ENCODE results near the gene NOCT. TPM values are rescaled to one million over a fixed set of nuclear protein-coding genes. Genes with fewer than 3 reads are reported as not detected.
"Not testable (repeated sequence)": the region's sequence is repeated elsewhere in the genome, so short reads cannot be mapped to it uniquely, and the experiment has no call there.

Gene NOCT
- total and polyA plus RNA-seq, 2 donors: 1.4 to 5.9 TPM

DNA sequence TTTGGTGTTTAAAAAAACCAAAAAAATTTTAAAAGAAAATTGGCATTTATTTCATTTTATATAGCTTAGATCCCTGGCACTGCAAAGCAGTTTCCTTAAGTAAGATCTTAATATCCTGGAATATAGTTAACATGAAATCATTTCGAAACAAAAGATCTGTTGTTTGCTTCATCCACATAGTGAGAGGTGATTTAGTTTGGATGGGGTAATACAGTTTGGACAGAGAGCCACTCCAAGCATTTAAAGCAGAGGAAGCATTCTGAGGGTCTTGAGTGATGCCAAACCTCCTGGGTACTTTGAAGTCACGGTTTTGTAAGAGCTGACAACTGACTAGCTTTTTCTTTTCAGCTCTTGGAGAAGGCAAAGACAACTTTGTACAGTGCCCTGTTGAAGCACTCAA, 28.7 kb downstream of the NOCT start:
- WGBS: 80% methylated on average over 2 of the region's 2 CpGs
- Histone ChIP-seq H3K27ac (ENCODE audit: low read depth) (no peak overlapping the region), H3K36me3 (ENCODE audit: insufficient read depth) (no peaks in the 10 kb centered on the region), H3K4me3 (ENCODE audit: low read depth, low read length) (no peak overlapping the region), H3K4me1 (ENCODE audit: insufficient read depth) (no peaks in the 10 kb centered on the region)
- no peak for DNase-seq (ENCODE audit: extremely low spot score)

DNA sequence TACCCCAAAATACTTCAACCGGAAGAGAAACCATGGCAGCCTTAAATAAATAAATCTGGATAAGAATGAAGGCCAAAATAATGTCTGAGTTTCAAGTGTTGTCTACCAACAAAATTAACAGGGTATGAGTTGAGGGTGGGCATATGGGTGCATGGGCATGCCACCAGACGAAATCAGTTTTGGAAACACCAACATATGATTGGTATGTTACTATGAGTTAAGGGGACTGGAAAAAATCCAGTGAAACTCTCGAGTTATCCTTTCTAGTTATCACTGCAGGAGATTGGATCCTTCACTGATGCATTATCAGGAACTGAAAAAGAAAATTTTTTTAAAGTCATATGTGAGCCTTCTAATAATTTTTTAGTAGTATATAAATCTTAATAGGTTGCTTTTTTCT, 32.4 kb downstream of the NOCT start:
- WGBS: 84% methylated on average over 3 of the region's 3 CpGs
- Histone ChIP-seq H3K36me3 (ENCODE audit: insufficient read depth) (no peaks in the 10 kb centered on the region), H3K27ac (ENCODE audit: low read depth) (no peak overlapping the region), H3K4me1 (ENCODE audit: insufficient read depth) (no peaks in the 10 kb centered on the region), H3K4me3 (ENCODE audit: low read depth, low read length) (no peak overlapping the region)
- no peak for DNase-seq (ENCODE audit: extremely low spot score)

DNA sequence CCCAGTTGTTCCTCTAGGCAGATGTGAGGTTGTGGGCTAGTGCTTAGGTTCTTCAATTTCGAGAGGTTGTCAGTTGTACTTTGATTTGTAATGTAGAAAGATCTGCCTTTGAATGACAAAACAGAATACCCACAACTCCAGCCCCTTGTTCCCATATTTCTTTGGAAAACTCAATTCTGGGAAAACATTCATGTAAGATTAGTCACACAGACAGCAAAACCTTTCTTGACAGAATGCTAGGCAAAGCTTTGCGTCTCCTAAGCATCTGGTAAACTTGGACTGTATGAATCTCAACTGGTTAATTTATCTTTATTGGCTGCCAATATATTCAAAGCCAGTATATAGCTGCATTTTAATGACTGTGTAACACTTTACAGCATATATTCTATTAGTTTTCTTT, 34.9 kb downstream of the NOCT start:
- Histone ChIP-seq H3K36me3 (ENCODE audit: insufficient read depth) (peaks cover 1% of the 10 kb centered on the region), H3K27ac (ENCODE audit: low read depth) (no peak overlapping the region), H3K4me1 (ENCODE audit: insufficient read depth) (no peaks in the 10 kb centered on the region), H3K4me3 (ENCODE audit: low read depth, low read length) (no peak overlapping the region)
- DNase-seq (ENCODE audit: extremely low spot score): no peak
- 85% methylated on average over 2 of the region's 2 CpGs for WGBS

DNA sequence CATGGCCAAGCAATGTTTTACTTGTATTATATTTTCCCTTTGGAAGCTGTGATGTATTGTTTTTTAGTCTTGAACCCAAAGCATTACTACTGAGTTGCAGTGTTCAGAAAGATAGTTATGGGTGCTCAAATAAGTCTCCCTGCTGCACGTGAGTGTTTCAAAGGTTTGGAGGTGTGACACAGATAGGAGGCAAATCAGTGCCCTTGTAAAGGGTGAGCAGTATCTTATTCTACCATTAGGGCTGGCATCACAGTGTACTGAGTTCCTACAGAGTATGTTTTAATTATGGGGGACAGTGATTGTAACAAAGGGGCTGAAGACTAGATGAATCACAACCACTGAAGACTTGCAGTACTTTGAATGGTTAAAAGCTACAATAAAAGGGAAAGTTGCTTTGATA, 38.3 kb downstream of the NOCT start:
- no peak for DNase-seq (ENCODE audit: extremely low spot score)
- H3K27ac ChIP-seq (ENCODE audit: low read depth): no peak overlapping the region
- no peaks in the 10 kb centered on the region for H3K4me1 ChIP-seq (ENCODE audit: insufficient read depth)
- 79% methylated on average over 1 of the region's 1 CpG for WGBS
- H3K4me3 ChIP-seq (ENCODE audit: low read depth, low read length): no peak overlapping the region
- peaks cover 1% of the 10 kb centered on the region for H3K36me3 ChIP-seq (ENCODE audit: insufficient read depth)

DNA sequence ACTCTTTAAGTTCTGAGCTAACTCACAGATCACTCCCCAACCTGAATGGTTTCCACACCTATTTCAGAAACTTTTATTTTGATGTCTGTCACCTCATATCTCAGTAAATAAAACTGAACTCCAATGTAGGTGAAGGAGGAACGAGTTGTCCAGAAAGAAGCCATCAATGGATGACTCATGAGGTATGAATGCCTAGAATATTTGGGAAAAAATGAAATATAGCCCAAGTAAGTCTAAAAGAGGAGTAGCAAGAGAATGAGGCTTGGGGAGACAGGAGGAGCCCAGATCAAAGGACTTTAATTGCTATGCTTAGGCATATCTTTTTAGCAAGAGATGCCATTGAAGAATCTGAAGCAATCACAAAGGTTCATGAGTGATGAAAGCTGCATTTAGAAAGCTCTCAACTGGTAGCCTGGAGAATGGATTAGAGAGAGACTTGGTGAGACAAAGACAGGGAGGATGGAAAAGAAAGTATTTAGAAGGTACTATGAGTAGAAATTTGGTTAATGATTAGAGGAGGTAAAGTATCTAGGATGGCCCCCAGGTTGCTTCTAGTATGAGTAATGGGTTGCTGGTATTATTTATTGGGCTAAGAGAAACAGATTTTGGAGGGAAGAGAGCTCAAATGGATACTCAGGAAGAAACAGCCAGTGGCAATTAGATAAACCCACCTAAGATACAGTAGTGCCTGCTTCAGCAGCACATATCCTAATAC, 39.4 kb downstream of the NOCT start:
- WGBS: 42% methylated on average over 1 of the region's 1 CpG
- Histone ChIP-seq H3K4me1 (ENCODE audit: insufficient read depth) (no peaks in the 10 kb centered on the region), H3K36me3 (ENCODE audit: insufficient read depth) (peaks cover 1% of the 10 kb centered on the region), H3K27ac (ENCODE audit: low read depth) (no peak overlapping the region), H3K4me3 (ENCODE audit: low read depth, low read length) (no peak overlapping the region)
- DNase-seq (ENCODE audit: extremely low spot score): no peak

DNA sequence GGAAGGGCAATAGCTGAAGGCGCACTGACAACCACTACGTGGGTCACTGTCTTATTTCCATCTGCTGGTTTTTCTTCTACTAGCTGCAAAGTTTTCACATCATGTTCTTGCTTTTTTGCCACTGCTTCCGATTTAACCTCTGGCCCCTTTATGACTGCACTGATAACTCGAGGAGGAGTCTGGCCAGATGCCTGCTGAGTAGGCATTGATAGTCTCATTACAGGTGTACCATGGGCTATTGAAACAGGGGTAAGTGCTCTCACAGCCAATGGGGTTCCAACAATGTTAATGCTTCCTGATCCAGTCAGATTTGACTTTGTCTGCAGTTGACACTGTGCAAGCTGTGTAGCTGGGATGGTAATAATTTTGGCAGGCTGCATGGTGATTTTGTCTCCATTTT, 43.4 kb downstream of the NOCT start:
- not testable (repeated sequence) for DNase-seq (ENCODE audit: extremely low spot score); H3K36me3 ChIP-seq (ENCODE audit: insufficient read depth); H3K4me1 ChIP-seq (ENCODE audit: insufficient read depth); H3K4me3 ChIP-seq (ENCODE audit: low read depth, low read length); H3K27ac ChIP-seq (ENCODE audit: low read depth)
- whole genome bisulfite sequencing: 74% methylated on average over 4 of the region's 4 CpGs

DNA sequence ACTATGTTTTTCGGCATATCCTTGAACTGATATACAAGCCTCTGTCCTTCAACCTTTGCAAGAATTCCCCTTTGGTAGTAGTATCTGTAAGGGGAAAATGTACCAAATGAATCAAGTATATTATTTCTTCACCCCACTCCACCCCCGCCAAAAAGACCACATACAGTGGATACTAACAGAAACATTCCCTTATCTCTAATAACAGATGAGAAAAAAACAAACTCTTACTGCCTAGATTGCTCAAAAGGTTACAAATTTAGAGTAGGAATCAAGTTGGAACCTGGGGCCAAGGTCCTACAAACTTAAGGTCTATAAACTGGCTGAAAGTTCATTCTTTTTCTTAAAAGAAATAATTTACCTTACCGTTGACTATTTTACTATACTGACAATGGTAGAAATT, 45.0 kb downstream of the NOCT start:
- H3K36me3 ChIP-seq (ENCODE audit: insufficient read depth): peaks cover 5% of the 10 kb centered on the region
- WGBS: 96% methylated on average over 3 of the region's 3 CpGs

DNA sequence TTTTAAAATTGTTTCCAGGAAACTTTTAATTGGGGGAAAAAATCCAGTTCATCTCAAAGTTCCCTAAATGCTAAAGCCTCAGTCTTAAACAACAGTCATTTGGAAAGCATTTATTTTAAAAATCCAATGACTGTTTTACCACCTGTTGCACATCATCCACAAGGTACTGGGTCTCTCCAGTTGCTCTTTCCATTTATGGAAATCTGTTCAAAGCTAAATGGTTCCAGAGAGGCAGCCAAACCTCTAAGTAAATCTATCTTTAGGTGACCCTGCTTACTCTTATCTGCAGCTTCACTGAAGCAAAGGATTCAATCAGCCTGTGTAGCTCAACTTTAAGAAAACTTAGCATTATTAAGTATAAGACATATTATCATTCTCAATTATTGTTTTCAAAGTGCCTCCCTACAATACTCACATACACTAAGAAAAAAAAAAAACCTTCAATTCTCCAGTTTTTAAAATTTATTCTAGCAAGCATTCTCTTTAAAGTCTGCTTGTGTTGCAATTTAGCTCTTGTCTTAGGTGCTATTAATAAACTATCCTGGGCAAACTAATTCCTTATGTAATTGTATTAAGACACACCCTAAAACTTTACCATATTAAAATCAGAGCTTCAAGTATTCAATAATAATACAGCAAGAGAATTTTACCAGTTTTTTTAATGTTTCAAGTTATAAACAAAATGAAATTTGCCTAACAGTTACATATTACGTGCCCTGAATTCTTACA, 60.6 kb downstream of the NOCT start:
- Histone ChIP-seq H3K36me3 (ENCODE audit: insufficient read depth) (no peaks in the 10 kb centered on the region), H3K27ac (ENCODE audit: low read depth) (no peak overlapping the region), H3K4me3 (ENCODE audit: low read depth, low read length) (no peak overlapping the region), H3K4me1 (ENCODE audit: insufficient read depth) (no peaks in the 10 kb centered on the region)
- DNase-seq (ENCODE audit: extremely low spot score): no peak
- 76% methylated on average over 1 of the region's 1 CpG for WGBS

More for the DNA sequence above, 45.0 kb downstream of the NOCT start:
- DNase-seq (ENCODE audit: extremely low spot score): no peak
- H3K27ac ChIP-seq (ENCODE audit: low read depth): no peak overlapping the region
- no peaks in the 10 kb centered on the region for H3K4me1 ChIP-seq (ENCODE audit: insufficient read depth)
- no peak overlapping the region for H3K4me3 ChIP-seq (ENCODE audit: low read depth, low read length)

DNA sequence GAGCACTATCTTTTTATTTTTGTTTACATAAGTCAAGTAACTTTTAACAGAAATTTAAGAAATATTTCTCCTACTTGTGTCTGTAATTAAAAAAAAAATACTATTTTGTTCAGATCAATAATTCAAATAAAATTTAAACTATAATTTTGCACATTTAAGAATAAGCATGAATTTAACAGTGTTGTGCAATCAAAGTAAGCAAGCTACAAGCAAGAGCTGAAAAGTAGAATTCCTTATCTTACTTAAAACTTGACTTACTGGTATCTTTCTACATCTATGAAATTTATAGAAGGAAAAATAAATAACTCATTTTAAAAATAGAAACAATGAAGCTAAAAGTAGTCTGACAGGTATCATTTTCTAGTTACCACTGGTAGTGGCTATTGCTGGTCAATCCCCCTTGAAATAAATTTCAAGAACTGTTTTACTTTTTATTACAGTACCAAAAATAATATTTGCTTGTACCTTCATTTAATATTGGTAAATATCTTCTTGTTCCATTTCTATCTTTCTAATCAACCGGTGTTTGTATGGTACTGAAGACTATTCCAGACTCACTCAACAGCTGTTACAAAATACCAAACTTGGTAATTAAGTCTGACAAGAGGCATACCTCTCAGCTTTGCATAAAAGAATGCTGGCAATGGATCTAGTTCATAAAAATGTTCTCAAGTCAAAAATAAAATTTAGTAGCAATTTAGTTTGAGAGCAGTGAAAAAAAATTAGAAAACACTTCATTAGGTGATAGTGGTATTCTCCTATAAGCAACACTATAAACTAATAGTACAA, 62.2 kb downstream of the NOCT start:
- no peaks in the 10 kb centered on the region for H3K36me3 ChIP-seq (ENCODE audit: insufficient read depth)
- 29% methylated on average over 1 of the region's 1 CpG for WGBS
- H3K4me3 ChIP-seq (ENCODE audit: low read depth, low read length): no peak overlapping the region
- no peaks in the 10 kb centered on the region for H3K4me1 ChIP-seq (ENCODE audit: insufficient read depth)
- H3K27ac ChIP-seq (ENCODE audit: low read depth): no peak overlapping the region
- DNase-seq (ENCODE audit: extremely low spot score): no peak

DNA sequence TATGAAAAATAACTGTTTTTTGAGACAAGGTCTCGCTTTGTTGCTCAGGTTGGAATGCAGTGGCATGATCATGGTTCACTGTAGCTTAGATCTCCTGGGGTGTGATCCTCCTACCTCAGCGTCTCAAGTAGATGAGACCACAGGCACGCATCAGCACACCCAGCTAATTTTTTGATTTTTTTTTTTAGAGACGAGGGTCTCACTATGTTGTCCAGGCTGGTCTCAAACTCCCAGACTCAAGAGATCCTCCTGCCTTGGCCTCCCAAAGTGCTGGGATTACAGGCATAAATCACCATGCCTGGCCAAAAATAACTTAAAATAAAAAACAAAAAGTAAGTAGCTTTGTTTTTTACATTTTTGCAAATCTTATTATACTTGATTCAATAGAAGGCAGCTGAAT, 63.3 kb downstream of the NOCT start:
- H3K27ac ChIP-seq (ENCODE audit: low read depth): no peak overlapping the region
- 89% methylated on average over 4 of the region's 4 CpGs for WGBS
- H3K4me3 ChIP-seq (ENCODE audit: low read depth, low read length): no peak overlapping the region
- no peak for DNase-seq (ENCODE audit: extremely low spot score)
- no peaks in the 10 kb centered on the region for H3K4me1 ChIP-seq (ENCODE audit: insufficient read depth)
- H3K36me3 ChIP-seq (ENCODE audit: insufficient read depth): no peaks in the 10 kb centered on the region

DNA sequence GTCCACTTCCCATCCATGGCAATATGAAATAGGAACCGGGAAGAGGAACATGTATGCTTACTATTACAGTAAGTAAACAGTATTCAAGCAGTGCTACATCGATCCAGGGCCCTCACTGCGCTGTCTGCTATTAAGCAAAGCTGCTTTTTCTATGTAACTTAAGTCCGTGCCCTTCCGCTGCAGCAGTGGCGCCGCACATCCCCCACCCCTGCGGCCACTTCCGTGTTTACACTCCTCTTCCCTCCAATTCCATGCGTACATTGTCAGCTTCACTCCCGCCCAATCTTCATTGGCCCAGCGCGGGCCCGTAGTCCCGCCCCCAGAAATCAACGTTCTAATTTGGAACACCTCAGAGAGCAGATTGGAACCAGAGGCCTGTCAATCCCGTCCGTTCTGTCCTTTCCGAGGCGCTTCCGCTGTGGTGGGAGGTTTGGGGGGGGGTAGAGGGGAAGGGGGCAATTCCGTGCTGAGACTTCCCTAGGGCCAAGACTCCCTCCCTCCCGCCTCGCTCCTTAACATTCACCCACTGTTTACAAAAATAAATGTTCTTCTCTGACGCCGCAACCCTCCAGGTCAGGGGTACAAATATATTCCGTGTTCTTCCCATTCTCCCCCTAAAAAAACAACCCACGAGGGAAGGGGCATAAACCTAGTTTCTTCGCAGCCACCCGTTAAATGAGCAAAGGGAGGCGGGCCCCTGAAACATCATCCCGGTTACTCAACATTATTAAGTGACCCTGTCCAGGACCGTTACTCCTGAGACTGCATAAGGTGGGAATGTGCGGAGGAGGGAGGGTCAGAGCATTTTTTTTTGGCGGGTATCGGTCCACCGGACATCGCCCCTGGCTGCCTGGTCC, 67.4 kb downstream of the NOCT start:
- Histone ChIP-seq H3K27ac (ENCODE audit: low read depth) (peak overlapping the region; percentile 91), H3K4me3 (ENCODE audit: low read depth, low read length) (peak overlapping the region; percentile 62), H3K36me3 (ENCODE audit: insufficient read depth) (no peaks in the 10 kb centered on the region), H3K4me1 (ENCODE audit: insufficient read depth) (no peaks in the 10 kb centered on the region)
- under 1% methylated on average over 38 of the region's 38 CpGs for WGBS
- peak; percentile 95 for DNase-seq (ENCODE audit: extremely low spot score)

DNA sequence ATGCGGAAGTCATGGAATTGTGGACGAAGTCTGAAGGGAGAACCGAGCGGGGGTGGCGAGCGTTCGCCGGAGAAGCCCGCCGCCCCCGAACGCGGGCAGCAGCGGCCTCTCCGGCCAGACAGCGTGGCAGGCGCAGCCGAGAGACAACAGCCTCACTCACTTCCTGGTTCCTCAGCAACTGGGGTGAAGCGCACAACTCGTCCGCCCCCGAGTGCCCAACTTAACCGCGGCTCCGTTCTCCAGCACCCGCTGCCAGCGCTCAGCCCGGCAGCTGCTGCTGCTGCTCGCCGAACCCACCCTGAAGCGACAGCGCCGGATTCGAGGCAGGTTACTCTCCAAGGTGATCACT, 68.0 kb downstream of the NOCT start:
- no peaks in the 10 kb centered on the region for H3K36me3 ChIP-seq (ENCODE audit: insufficient read depth)
- peak; percentile 42 for DNase-seq (ENCODE audit: extremely low spot score)
- peak overlapping the region; percentile 91 for H3K27ac ChIP-seq (ENCODE audit: low read depth)
- peak overlapping the region; percentile 62 for H3K4me3 ChIP-seq (ENCODE audit: low read depth, low read length)
- WGBS: under 1% methylated on average over 34 of the region's 34 CpGs
- no peaks in the 10 kb centered on the region for H3K4me1 ChIP-seq (ENCODE audit: insufficient read depth)
